ENCODE data around the gene KANSL3. TPM values are rescaled to one million over a fixed set of nuclear protein-coding genes. Genes with fewer than 3 reads are reported as not detected.

KANSL3 gene
- total and polyA plus RNA-seq, 2 donors (not counting 1 experiment from before 2014, with no cell fraction given): 15.9 to 36.5 TPM

DNA sequence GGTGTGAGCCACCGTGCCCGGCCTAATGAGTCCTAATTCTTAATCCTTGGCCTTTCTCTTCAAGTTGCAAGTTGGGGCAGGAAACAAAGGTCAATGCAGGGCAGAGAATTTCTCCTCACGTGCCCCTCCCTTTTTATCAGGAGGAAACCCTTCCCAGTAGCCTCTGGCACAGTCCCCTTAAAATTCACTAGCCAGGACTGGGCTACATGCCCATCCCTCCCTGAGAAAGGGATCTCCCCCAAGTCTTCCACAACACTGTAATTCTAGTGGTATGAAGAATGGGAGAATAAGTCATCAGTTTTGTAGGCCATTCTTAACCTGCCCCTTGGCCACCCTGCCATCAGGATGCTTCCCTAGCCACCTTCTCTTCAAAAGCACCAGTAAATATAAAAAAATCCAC, 59.4 kb downstream of the KANSL3 start:
- Histone ChIP-seq H3K79me2 (ENCODE audit: control insufficient read depth, insufficient read depth, low read length) (no peaks in the 10 kb centered on the region), H3K4me3 (replicated peaks in 1 of 4; ENCODE audit: control extremely low read depth in 1 of 4, insufficient read depth in 1 of 4, low read depth in 3 of 4, low read length in 4 of 4) (no peak overlapping the region), H3K27ac (ENCODE audit: insufficient read depth, low read length) (no peak overlapping the region), H3K36me3 (ENCODE audit: control insufficient read depth, insufficient read depth, low read length) (no peaks in the 10 kb centered on the region), H3K9me3 (ENCODE audit: control insufficient read depth, insufficient read depth, low read depth, low read length) (no peaks in the 10 kb centered on the region), H2AFZ (ENCODE audit: low read length) (no peak overlapping the region), H3K4me1 (ENCODE audit: control insufficient read depth, extremely low read depth, insufficient read depth, low read length) (no peaks in the 10 kb centered on the region), H4K20me1 (ENCODE audit: control insufficient read depth, extremely low read depth, insufficient read depth, low read length) (peaks cover 1% of the 10 kb centered on the region), H3K4me2 (ENCODE audit: extremely low read depth, insufficient read depth, low read length) (no peak overlapping the region), H3K27me3 (ENCODE audit: control insufficient read depth, insufficient read depth, low read length) (no peaks in the 10 kb centered on the region), H3K9ac (ENCODE audit: insufficient read depth, low read length) (no peak overlapping the region)
- no peak for DNase-seq (ENCODE audit: low read depth in 2 of 2)
- TF ChIP-seq, protein P1, sequence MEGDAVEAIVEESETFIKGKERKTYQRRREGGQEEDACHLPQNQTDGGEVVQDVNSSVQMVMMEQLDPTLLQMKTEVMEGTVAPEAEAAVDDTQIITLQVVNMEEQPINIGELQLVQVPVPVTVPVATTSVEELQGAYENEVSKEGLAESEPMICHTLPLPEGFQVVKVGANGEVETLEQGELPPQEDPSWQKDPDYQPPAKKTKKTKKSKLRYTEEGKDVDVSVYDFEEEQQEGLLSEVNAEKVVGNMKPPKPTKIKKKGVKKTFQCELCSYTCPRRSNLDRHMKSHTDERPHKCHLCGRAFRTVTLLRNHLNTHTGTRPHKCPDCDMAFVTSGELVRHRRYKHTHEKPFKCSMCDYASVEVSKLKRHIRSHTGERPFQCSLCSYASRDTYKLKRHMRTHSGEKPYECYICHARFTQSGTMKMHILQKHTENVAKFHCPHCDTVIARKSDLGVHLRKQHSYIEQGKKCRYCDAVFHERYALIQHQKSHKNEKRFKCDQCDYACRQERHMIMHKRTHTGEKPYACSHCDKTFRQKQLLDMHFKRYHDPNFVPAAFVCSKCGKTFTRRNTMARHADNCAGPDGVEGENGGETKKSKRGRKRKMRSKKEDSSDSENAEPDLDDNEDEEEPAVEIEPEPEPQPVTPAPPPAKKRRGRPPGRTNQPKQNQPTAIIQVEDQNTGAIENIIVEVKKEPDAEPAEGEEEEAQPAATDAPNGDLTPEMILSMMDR (conservative IDR thresholded peaks at IDR 0.05 in 1 of 2, IDR thresholded peaks at IDR 0.05 in 1 of 2; ENCODE audit: low read depth in 1 of 2, low read length in 2 of 2): no peak
- no peak for TF ChIP-seq EZH2 (IDR thresholded peaks at IDR 0.05; ENCODE audit: low read length, missing control alignments)

DNA sequence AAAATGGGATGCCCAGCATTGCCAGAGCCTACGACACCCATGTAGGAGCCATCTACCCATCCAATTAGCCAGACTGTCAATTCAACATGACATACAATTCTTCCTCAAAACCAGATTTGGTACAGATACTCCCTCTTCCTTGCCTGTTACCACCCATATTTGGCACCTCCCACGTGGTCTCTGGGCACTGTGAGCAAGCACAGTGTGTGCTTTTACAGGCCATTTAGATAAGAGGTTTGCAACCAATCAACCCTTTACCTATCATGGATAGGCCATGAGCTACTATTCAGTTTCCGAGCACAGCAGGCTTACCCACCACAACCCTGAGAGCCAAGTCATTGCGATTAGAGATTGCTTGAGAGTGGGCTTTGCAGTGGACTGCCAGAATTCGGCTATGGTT, 60.6 kb downstream of the KANSL3 start:
- H3K9me3 ChIP-seq (ENCODE audit: control insufficient read depth, insufficient read depth, low read depth, low read length): no peaks in the 10 kb centered on the region
- no peaks in the 10 kb centered on the region for H3K4me1 ChIP-seq (ENCODE audit: control insufficient read depth, extremely low read depth, insufficient read depth, low read length)
- H3K27ac ChIP-seq (ENCODE audit: insufficient read depth, low read length): no peak overlapping the region
- no peak overlapping the region for H3K4me2 ChIP-seq (ENCODE audit: extremely low read depth, insufficient read depth, low read length)
- H3K36me3 ChIP-seq (ENCODE audit: control insufficient read depth, insufficient read depth, low read length): no peaks in the 10 kb centered on the region
- no peak for TF ChIP-seq EZH2 (IDR thresholded peaks at IDR 0.05; ENCODE audit: low read length, missing control alignments)
- TF ChIP-seq, protein P1 (conservative IDR thresholded peaks at IDR 0.05 in 1 of 2, IDR thresholded peaks at IDR 0.05 in 1 of 2; ENCODE audit: low read depth in 1 of 2, low read length in 2 of 2): no peak
- H4K20me1 ChIP-seq (ENCODE audit: control insufficient read depth, extremely low read depth, insufficient read depth, low read length): peaks cover 1% of the 10 kb centered on the region
- H3K4me3 ChIP-seq (replicated peaks in 1 of 4; ENCODE audit: control extremely low read depth in 1 of 4, insufficient read depth in 1 of 4, low read depth in 3 of 4, low read length in 4 of 4): no peak overlapping the region
- no peak for DNase-seq (ENCODE audit: low read depth in 2 of 2)
- no peak overlapping the region for H3K9ac ChIP-seq (ENCODE audit: insufficient read depth, low read length)
- no peaks in the 10 kb centered on the region for H3K27me3 ChIP-seq (ENCODE audit: control insufficient read depth, insufficient read depth, low read length)
- H2AFZ ChIP-seq (ENCODE audit: low read length): no peak overlapping the region
- no peaks in the 10 kb centered on the region for H3K79me2 ChIP-seq (ENCODE audit: control insufficient read depth, insufficient read depth, low read length)

DNA sequence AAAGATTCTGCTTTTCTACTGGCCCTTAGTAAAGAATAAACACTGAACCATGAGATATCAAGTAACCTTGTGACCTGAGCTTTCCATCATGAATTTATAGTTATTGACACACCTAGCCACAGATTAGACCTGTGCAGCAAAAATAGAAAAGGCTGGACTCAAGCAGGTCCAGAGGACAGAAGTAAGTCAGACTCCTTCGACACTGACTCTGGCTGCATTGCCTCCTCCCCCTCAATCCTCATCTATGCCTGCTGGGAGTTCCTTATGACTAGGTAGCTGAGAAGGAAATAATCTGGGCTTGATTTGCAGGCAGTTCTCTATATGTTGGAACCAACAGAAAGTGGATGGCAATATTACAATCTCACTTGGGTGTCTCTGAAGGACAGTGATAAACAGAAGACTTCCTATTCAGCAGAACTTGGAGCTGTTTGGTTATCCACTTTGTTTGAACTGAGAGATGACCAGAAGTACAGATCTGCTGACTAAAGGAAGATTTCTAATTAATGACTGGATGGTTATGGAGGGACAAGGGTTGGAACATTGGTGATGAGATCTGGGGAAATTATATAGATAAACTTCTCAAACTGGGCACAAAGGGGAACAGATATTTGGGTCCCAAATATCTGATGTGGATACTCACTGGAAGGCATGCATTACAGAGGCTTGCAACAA, 62.2 kb downstream of the KANSL3 start:
- no peak overlapping the region for H2AFZ ChIP-seq (ENCODE audit: low read length)
- peaks cover 1% of the 10 kb centered on the region for H4K20me1 ChIP-seq (ENCODE audit: control insufficient read depth, extremely low read depth, insufficient read depth, low read length)
- H3K9me3 ChIP-seq (ENCODE audit: control insufficient read depth, insufficient read depth, low read depth, low read length): no peaks in the 10 kb centered on the region
- no peak overlapping the region for H3K4me3 ChIP-seq (replicated peaks in 1 of 4; ENCODE audit: control extremely low read depth in 1 of 4, insufficient read depth in 1 of 4, low read depth in 3 of 4, low read length in 4 of 4)
- H3K4me1 ChIP-seq (ENCODE audit: control insufficient read depth, extremely low read depth, insufficient read depth, low read length): no peaks in the 10 kb centered on the region
- no peak overlapping the region for H3K27ac ChIP-seq (ENCODE audit: insufficient read depth, low read length)
- H3K4me2 ChIP-seq (ENCODE audit: extremely low read depth, insufficient read depth, low read length): no peak overlapping the region
- no peaks in the 10 kb centered on the region for H3K27me3 ChIP-seq (ENCODE audit: control insufficient read depth, insufficient read depth, low read length)
- no peak overlapping the region for H3K9ac ChIP-seq (ENCODE audit: insufficient read depth, low read length)
- no peak for TF ChIP-seq EZH2 (IDR thresholded peaks at IDR 0.05; ENCODE audit: low read length, missing control alignments)
- TF ChIP-seq, protein P1 (conservative IDR thresholded peaks at IDR 0.05 in 1 of 2, IDR thresholded peaks at IDR 0.05 in 1 of 2; ENCODE audit: low read depth in 1 of 2, low read length in 2 of 2): no peak
- DNase-seq (ENCODE audit: low read depth in 2 of 2): no peak
- H3K79me2 ChIP-seq (ENCODE audit: control insufficient read depth, insufficient read depth, low read length): no peaks in the 10 kb centered on the region
- H3K36me3 ChIP-seq (ENCODE audit: control insufficient read depth, insufficient read depth, low read length): no peaks in the 10 kb centered on the region

Data from fibroblast of lung (primary cell).